Activated CD4-positive, alpha-beta T cell treated with anti-CD3 and anti-CD28 coated beads for 4 hours (primary cell): ENCODE data around the gene NPIPB8.
"Not testable (repeated sequence)": the region's sequence is repeated elsewhere in the genome, so short reads cannot be mapped to it uniquely, and the experiment has no call there.

ENCODE experiments used
- DNase-seq, 2 donors: peaks; one replicate each; pipeline ENCODE4 v3.0.0-alpha.2; 2020

NPIPB8 gene

DNA sequence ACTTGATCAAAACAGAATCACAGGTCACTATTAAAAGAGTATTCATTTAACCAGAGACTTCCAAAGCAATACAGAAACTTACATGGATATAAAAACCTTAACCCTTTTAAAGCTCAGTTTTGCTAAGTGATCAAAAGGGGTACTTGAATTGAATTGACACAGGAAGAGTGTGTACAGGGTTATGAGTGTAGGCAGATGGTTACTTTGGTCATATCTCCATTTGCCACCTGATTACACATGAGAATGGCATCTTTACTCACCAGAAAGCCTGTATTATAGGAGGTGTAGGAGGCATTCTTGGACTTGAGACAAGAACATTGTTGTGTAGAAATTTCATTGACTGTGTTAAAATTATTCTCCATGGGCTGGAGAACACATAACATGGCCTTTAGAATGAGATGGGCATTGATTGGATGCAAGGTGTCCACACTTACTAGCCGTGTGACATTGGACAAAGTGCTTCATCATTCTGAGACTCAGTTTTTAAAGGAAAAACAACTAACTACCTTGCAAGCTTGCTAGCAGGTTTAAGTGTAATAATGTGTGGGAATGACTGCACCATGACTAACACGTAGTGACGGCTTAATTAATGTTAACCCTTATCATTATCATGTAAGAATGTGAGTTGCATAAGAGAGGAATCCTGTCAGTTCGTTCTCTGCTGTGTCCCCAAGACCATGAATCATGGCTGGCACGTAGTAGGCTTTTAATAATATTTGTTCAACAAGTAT lies 1.6 kb upstream of the NPIPB8 start:
- DNase-seq = not testable (repeated sequence)

DNA sequence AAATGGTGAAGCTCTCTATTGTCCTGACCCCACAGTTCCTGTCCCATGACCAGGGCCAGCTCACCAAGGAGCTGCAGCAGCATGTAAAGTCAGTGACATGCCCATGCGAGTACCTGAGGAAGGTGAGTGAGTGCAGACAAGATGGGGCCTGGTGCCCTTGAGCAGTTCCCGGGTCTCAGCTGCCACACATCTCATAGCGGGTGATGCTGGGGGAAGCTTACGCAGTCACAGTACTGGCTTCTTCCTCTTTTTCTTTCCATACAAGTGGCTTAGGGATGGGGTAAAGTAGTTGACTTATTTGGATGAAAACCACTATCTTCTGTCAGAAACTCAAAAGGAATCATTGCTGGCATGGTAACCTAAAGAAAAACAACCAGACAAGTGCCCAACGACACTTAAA lies 494 bp downstream of the NPIPB8 start:
- not testable (repeated sequence) for DNase-seq

DNA sequence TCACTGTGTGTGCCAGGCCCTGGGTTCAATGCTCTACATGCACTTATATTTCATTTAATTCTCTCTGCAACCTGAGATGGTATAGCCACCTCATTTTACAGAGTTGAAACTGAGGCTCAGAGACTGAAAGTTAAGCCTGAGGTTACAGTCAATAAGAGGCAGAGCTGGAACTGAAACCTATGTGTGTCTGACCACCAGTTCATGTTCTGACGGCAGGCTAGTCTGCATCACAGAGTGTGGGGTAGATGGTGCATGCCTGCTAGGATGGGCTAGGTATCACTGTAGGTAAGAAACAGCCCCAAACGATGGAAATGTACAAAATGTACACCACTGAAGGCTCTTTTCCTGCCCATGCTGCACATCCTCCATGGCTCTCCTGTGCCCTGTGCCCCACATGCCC lies 2.1 kb downstream of the NPIPB8 start:
- not testable (repeated sequence) for DNase-seq

DNA sequence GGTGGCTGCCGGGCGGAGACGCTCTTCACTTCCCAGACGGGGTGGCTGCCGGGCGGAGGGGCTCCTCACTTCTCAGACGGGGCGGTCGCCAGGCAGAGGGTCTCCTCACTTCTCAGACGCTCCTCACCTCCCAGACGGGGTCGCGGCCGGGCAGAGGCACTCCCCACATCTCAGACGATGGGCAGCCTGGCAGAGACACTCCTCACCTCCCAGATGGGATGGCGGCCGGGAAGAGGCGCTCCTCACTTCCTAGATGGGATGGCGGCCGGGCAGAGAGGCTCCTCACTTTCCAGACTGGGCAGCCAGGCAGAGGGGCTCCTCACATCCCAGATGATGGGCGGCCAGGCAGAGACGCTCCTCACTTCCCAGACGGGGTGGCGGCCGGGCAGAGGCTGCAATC lies 28.4 kb downstream of the NPIPB8 start:
- not testable (repeated sequence) for DNase-seq

DNA sequence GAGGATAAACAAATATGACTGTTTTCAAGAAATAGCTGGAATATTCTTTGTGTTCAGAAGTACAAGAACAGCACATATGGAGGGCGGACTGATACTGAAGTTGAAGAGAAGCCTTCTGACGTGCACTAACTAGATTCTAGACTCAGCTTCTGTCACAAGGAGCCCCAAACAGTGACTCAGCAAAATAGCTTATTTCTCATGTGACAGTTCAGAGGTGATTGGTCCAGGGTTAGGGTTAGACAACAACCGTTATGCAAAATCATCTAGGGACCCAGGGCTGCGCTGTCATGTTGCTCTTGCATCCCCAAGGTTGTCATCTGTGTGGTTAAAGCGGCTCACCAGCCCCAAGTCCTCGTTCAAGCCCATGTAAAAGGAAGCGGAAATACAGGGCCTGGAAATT lies 29.6 kb downstream of the NPIPB8 start:
- not testable (repeated sequence) for DNase-seq

DNA sequence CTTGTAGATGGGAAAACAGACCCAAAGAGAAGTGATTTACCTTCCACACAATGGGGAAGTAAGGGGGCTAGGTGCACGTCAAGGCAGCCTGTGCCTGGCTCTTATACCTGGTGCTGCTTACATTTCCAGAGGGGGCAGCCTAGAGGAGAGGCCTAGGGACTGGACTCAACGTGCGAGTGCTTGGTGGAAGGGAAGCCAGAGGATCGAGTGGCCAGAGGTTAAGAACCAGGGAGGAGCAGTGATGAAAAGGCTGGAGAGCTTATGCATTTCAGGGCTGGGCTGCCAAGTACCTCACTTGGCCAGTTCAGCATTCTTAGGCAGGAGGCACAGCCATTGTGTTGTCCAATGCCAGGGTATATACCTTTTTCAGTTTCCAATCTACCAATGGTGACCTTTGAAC lies 30.3 kb downstream of the NPIPB8 start:
- DNase-seq = not testable (repeated sequence)

DNA sequence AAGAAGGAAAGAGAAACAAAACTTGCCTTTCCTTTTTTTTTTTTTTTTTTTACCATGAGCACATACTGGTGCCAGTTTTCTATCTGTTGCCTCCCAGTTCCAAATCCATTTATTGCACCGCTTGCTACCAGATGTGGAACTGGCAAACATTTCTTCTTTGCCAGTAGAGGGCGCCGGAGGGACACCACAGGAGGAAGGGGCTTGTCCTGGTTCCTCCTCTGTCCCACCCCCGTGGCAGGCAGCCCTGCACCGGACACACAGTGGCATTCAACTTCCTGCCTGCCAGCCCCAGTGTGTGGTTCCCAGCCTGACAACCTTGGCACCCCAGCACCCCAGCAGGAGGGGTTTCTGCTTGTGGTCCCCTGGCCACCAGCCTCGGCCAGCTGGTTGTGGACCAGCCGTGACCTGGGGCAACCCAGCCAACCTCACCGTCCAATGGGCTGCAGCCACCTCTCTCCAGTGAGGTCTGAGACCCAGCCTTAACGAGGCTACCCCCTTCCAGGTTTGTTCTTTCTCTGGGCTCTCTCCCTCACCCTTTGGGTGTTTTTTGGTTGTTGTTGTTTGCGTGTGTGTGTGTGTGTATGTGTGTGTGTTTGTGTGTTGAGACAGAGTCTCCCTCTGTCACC lies 50.6 kb downstream of the NPIPB8 start:
- not testable (repeated sequence) for DNase-seq

DNA sequence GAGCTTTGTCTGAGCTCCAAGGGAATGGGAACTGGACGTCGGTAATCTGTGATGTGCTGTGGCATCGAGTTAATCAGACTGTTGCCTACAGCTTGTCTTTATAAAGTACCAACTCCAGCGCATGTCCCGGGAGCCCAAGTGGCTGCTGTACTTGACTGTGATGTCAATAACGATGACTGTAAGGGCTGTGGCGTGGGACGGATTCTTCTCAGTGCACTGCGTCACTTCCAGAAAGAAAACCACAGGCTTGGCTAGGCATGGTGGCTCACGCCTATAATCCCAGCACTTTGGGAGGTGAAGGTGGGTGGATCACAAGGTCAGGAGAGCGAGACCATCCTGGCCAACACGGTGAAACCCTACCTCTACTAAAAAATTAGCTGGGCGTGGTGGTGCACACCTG lies 51.6 kb downstream of the NPIPB8 start:
- DNase-seq = not testable (repeated sequence)

DNA sequence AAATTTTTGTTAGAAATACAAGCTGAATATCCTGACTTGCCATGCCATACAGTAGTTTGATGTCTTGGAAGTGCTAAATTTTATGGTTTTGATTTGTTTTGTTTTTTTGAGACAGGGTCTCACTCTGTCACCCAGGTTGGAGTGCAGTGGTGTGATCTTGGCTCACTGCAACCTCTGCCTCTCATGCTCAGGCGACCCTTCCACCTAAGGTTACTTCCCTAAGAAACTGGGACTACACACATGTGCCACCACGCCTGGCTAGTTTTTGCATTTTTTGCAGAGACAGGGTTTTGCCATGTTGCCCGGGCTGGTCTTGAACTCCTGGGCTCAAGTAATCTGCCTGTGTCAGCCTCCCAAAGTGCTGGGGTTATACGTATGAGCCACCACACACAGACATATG lies 53.9 kb downstream of the NPIPB8 start:
- DNase-seq = not testable (repeated sequence)

DNA sequence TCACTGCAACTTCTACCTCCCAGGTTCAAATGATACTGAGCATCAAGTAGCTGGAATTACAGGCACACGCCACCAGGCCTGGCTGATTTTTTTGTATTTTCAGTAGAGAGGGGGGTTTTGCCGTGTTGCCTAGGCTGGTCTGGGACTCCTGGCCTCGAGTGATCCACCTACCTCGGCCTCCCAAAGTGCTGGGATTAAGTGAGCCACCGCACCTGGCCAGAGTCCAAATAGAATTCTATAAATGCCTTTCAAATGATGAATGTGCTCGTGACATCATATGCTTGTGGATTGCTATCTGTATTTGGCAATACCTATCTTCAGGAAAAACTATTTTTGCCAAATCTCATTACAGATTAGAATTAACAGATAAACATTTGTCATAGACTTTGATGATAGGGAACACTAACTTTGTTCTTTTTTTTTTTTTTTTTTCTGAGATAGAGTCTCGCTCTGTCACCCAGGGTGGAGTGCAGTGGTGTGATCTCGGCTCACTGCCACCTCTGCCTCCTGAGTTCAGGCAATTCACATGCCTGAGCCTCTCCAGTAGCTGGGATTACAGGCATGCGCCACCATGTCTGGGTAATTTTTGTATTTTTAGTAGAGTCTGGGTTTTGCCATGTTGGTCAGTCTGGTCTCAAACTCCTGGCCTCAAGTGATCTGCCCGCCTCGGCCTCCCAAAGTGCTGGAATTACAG lies 55.5 kb downstream of the NPIPB8 start:
- not testable (repeated sequence) for DNase-seq

DNA sequence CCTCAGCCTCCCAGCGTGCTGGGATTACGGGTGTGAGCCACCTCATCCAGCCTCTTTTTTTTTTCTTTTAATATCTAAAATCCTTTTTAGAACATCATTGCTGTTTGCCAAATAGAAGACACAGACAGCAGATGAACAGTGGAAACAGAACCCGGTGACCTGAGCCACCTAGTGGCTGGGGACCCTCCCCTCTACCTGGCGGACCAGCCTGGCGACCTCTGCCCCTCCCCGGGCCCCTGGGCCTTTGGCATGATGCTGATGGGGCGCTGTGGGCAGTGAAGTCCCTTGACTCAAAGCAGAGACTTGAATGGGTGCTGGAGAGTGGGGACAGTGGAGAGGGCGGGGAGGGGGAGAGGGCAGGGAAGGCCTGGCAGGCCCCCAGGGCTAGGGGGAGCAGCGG lies 61.9 kb downstream of the NPIPB8 start:
- not testable (repeated sequence) for DNase-seq

DNA sequence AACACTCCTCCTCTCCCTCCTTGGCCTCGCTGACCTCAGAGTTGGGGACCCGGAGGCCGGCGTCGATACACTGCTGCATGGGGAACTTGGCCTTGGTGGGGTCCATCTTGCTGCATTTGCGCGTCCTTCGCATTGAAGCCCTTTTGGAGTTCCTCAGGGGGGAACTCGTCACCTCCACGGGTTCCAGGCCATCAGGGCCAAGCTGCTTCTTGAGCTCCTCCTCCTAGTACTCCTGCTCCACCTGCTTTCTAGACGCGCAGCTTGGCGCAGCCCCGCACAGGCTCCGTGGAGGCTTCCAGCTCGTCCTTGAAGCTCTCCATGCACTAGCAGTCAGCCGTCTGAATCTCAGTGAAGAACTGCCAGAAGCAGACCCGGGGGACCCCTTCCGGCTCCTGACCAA lies 62.5 kb downstream of the NPIPB8 start:
- DNase-seq = not testable (repeated sequence)

DNA sequence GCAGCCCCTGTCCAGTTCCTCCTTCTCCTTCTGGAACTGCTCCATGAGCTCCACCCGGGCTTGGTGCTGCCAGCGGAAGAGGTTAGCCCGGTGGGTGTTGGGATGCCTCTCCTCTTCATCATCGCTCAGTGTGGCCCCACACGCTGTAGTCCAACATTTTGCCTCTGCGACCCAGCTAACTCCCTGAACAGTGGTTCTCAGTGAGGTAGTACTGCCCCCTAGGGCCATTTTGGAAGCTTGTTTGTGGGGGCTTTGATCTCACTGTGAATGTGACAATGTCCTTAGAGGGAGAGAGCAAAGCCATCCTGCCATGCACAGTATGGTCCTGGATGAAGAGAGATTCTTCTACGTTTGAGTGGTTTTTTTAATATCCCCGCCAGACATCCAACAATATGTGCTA lies 63.5 kb downstream of the NPIPB8 start:
- not testable (repeated sequence) for DNase-seq

DNA sequence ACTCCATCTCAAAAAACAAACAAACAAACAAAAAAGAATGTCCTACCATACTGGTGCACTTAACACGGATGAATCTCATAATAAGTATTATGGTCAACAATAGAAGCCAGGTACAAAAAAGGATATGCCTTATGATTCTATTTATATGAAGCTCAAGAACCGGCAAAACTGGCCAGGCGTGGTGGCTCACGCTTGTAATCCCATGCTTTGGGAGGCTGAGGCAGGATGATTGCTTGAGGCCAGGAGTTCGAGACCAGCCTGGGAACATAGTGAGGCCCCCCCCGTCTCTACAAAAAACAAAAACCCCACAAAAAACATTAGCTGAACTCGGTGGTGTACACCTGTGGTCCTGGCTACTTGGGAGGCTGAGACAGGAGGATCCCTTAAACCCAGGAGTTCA lies 66.4 kb downstream of the NPIPB8 start:
- not testable (repeated sequence) for DNase-seq
